GM12801 (cell line): ENCODE measurements around the gene RYR3.

Experiments used
- TF ChIP-seq, protein P1 (sequence below): IDR thresholded peaks from one replicate; pipeline ENCODE4 v1.5.1; 2011; ENCODE audit warnings: control low read depth; ENCODE audit not compliant: insufficient read length; ENCODE audit errors: extremely low read depth

RYR3 gene

DNA sequence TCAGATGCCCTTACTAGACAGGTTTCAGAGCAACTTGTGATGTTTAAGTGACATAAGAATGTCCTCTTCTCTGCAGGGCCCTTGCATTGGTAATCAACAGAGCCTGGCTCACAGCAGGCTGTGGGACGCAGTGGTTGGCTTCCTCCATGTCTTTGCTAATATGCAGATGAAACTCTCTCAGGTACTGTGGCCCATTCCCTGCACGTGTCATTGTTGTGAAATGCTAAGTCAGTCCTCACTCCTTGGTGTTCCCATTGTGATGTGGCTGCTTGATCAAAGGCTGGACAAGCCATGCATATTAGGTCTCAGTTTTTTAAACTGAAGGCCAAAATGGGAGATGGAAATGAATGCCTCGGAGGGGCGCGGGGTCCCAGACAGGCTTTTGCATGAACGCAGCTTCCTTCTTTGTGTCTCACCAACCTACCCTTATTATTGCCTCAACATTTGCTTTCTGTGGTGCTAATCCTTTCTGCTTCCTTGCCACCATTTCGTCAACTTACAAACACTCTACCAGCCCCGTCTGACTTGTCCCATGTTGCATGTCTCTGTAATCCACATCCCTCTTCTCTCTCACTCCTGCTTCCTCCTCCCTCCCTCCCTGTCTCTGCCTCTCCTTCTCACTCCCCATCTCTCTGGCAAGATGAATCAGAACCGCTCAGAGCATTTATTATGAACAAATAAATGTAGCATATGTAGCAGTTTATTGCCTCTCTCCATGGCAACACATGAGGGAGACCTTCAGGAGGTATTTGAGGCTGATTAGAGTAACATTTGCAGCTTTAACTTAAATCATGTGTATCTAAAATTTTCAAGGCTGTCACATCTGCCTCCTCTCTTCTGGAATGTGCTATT lies 524.4 kb downstream of the RYR3 start:
- TF ChIP-seq, protein P1, sequence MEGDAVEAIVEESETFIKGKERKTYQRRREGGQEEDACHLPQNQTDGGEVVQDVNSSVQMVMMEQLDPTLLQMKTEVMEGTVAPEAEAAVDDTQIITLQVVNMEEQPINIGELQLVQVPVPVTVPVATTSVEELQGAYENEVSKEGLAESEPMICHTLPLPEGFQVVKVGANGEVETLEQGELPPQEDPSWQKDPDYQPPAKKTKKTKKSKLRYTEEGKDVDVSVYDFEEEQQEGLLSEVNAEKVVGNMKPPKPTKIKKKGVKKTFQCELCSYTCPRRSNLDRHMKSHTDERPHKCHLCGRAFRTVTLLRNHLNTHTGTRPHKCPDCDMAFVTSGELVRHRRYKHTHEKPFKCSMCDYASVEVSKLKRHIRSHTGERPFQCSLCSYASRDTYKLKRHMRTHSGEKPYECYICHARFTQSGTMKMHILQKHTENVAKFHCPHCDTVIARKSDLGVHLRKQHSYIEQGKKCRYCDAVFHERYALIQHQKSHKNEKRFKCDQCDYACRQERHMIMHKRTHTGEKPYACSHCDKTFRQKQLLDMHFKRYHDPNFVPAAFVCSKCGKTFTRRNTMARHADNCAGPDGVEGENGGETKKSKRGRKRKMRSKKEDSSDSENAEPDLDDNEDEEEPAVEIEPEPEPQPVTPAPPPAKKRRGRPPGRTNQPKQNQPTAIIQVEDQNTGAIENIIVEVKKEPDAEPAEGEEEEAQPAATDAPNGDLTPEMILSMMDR, result no peak

DNA sequence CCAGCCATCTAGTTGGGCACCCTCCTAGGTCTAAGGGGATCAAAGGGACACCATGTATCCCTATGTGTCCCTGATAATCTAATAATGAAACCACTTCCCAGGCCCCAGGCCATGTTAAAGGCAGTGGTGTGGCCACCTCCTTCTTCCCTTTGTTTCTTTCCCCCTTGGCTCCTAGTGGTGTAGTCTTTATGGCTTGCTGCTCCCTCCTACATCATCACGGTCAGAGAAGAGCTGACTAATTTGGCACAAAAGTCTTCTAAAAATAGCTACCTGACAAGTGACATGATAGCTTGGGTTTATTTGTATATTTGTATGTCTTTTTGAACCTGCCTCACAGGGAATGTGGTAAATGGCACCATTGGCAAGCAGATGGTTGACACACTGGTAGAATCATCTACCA lies 526.5 kb downstream of the RYR3 start:
- TF ChIP-seq, protein P1, result no peak

DNA sequence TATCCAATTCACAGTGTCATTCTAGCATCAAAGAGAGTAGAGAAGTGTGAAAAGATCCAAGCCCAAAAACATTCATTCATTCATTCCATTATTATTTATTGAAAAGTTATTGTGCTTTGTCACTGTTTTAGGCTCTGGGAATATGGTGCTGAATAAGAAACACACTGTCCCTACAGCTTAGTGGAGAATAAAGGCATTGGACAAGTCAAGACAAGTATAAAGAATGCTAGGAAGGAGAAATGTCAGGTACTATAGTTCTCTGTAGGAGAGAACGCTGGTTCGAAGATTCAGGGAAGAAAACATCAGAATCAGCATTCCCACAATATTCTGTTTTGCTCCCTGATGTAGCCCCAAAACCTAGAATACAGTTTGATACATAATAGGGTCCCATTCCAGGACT lies 528.8 kb downstream of the RYR3 start:
- TF ChIP-seq, protein P1, result no peak

DNA sequence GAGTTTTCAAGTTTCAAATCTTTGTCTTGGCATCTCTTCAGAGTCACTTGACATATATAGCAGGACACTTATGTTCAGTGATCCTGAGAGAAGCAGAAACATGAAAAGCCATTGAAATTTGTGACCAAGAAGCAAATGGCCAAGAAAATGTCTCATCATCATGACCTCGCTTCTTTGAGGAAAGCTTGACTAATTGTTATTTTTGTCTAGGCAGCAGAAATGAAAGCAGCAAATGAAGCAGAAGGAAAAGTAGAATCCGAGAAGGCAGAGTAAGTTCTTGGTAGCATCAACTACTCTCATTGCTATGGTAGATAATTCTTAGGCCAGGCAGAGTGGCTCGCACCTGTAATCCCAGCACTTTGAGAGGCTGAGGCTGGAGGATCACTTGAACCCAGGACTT lies 529.8 kb downstream of the RYR3 start:
- TF ChIP-seq, protein P1, result no peak

DNA sequence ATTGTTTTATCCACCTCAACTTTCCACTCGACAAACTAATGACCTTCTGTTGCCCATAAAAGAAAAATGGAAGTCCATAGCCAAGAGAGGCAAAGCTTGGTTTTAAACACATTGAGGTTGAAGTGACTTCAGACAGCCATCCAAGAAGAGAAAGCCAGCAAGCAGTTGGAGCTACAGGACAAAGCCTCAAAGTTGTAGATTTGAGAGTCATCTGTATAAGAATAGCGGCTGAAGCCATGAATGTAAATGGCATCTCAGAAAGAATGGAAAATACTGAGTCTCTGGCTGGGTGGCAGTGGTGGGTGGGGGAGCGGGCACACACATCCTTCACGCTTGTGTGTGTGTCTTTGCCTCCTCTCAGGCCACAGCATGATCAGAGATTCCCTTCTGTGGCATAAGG lies 533.4 kb downstream of the RYR3 start:
- TF ChIP-seq, protein P1, result no peak

DNA sequence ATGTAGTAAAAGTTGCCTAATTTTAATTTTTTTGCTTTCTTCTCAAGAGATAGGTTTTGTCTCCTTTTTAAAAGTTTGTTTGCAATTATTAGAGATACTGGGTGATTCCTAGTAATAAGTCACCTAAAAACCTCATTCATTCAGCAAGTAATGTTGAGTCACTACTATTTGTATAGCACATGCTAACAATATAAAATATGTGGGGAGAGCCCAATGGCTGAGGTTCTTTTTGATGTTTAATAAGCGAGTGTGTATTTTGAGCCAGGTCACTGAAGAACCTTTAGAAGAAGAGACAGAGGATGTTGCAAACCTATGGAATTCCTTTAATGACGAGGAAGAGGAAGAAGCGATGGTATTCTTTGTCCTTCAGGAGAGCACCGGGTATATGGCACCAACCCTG lies 533.8 kb downstream of the RYR3 start:
- TF ChIP-seq, protein P1, result no peak

DNA sequence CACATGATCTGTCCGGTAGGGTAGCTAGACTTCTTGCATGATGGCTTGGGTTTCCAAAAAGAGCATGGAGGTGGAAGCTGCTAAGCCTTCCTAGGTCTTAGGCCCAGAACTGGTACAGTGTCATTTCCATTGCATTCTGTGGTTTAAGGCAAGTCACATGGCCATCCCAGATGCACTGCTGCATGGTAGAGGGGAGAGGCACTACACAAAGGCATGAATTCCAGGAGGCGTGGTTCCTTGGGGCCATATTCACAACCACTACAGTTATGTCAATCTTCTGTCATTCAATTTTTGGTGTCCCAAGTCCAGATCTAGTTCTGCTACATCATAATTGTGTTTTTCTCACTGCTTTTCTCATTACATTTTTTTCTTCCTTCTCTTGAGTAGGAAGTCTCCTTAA lies 535.4 kb downstream of the RYR3 start:
- TF ChIP-seq, protein P1, result no peak

DNA sequence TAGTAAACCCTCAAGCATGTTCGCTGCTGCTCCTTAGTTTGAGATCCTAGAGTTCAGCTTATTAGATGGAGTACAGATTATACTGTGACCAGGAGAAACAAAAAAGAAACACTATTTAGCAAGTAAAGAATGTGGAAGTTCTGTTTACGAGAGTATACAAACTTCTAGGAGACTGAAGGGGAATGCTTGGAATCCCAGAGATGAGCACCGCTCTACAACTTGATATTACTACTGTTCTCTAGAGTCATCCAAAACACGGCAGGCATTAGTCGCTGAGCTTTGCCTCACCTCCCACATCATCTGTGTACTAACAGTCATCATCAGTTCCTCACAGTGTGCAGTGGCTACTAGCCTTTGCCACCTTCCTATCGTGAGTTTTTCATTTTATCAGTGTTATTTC lies 536.1 kb downstream of the RYR3 start:
- TF ChIP-seq, protein P1, result no peak
